CD14-positive monocyte (primary cell): Measurements from ENCODE around the gene BORCS5. TPM values are rescaled to one million over a fixed set of nuclear protein-coding genes. Genes with fewer than 3 reads are reported as not detected.

Source experiments
- DNase-seq, 3 donors: peaks; one replicate each; pipeline ENCODE4 v3.0.0-alpha.2; 2011 to 2022
- H2AFZ ChIP-seq: 2 replicates; pipeline ENCODE4 v1.6.0; 2012; ENCODE audit warnings: mild to moderate bottlenecking, low read depth, low read length, inconsistent platforms; ENCODE audit not compliant: insufficient read depth, poor library complexity, severe bottlenecking
- H3K27ac ChIP-seq, 2 donors: 1 replicate in 1 of 2; 2 replicates in 1 of 2; pipeline ENCODE4 v1.5.1; 2012 to 2013; ENCODE audit warnings: low read length in 2 of 2, control low read depth in 1 of 2, inconsistent platforms in 1 of 2, low read depth in 1 of 2, mild to moderate bottlenecking in 1 of 2
- H3K27me3 ChIP-seq, 2 donors: one replicate each; pipeline versions ENCODE4 v1.6.0 to v1.6.1; 2011 to 2013; ENCODE audit warnings: low read length in 2 of 2; ENCODE audit not compliant: control insufficient read depth in 2 of 2, insufficient read depth in 2 of 2
- H3K36me3 ChIP-seq, 2 donors: replicated peaks in 1 of 2; 1 replicate in 1 of 2; 2 replicates in 1 of 2; pipeline versions ENCODE4 v1.5.1 to v1.6.1; 2012 to 2013; ENCODE audit warnings: low read length in 2 of 2, control low read depth in 1 of 2, inconsistent platforms in 1 of 2, mild to moderate bottlenecking in 1 of 2; ENCODE audit not compliant: insufficient read depth in 2 of 2, control insufficient read depth in 1 of 2
- H3K4me1 ChIP-seq, 2 donors: 1 replicate in 1 of 2; 2 replicates in 1 of 2; pipeline versions ENCODE4 v1.5.1 to v1.6.1; 2012 to 2013; ENCODE audit warnings: low read length in 2 of 2, control low read depth in 1 of 2, inconsistent platforms in 1 of 2, mild to moderate bottlenecking in 1 of 2, moderate library complexity in 1 of 2; ENCODE audit not compliant: insufficient read depth in 2 of 2, control insufficient read depth in 1 of 2
- H3K4me2 ChIP-seq: replicated peaks from 2 replicates; pipeline ENCODE3; 2012; ENCODE audit warnings: low read length, moderate library complexity, mild to moderate bottlenecking; ENCODE audit not compliant: poor library complexity, severe bottlenecking; ENCODE audit errors: extremely low read depth
- H3K4me3 ChIP-seq, 3 experiments: fragments of 200-600 bp in 1 of 3; sonication (generic) in 1 of 3; replicated peaks in 1 of 3; 1 replicate in 2 of 3; 2 replicates in 1 of 3; pipeline ENCODE4 v1.5.1; 2011 to 2013; ENCODE audit warnings: low read length in 3 of 3, mild to moderate bottlenecking in 3 of 3, control low read depth in 2 of 3, low read depth in 2 of 3, inconsistent platforms in 1 of 3, moderate library complexity in 1 of 3
- H3K79me2 ChIP-seq: 2 replicates; pipeline ENCODE4 v1.6.0; 2012; ENCODE audit warnings: mild to moderate bottlenecking, control low read depth, inconsistent platforms, low read length, moderate library complexity; ENCODE audit not compliant: insufficient read depth
- H3K9ac ChIP-seq: 2 replicates; pipeline ENCODE4 v1.6.0; 2017; ENCODE audit warnings: low read length, mild to moderate bottlenecking; ENCODE audit not compliant: insufficient read depth, poor library complexity, severe bottlenecking
- H3K9me3 ChIP-seq, 2 donors: replicated peaks in 1 of 2; 1 replicate in 1 of 2; 2 replicates in 1 of 2; pipeline versions ENCODE4 v1.5.1 to v1.6.1; 2012 to 2013; ENCODE audit warnings: low read length in 2 of 2, control low read depth in 1 of 2; ENCODE audit not compliant: control insufficient read depth in 1 of 2, insufficient read depth in 1 of 2
- H4K20me1 ChIP-seq: 2 replicates; pipeline ENCODE4 v1.6.0; 2012; ENCODE audit warnings: mild to moderate bottlenecking, low read length, control low read depth, moderate library complexity; ENCODE audit not compliant: insufficient read depth
- H3K27ac Mint-ChIP-seq, 7 donors: one replicate each; pipeline ENCODE4 v1.8.0; 2020; ENCODE audit warnings: mild to moderate bottlenecking in 7 of 7, mixed read lengths in 7 of 7, moderate library complexity in 6 of 7, inconsistent platforms in 2 of 7
- H3K27me3 Mint-ChIP-seq, 3 donors: one replicate each; pipeline ENCODE4 v1.8.0; 2021 to 2022; ENCODE audit warnings: low read depth in 3 of 3, mild to moderate bottlenecking in 3 of 3, mixed read lengths in 3 of 3, moderate library complexity in 3 of 3, inconsistent platforms in 1 of 3
- H3K36me3 Mint-ChIP-seq, 2 donors: one replicate each; pipeline ENCODE4 v1.8.0; 2020; ENCODE audit warnings: mixed read lengths in 2 of 2, inconsistent platforms in 1 of 2, mild to moderate bottlenecking in 1 of 2
- H3K4me1 Mint-ChIP-seq: one replicate; pipeline ENCODE4 v1.8.0; 2020; ENCODE audit warnings: mild to moderate bottlenecking, mixed read lengths
- H3K4me3 Mint-ChIP-seq, 2 donors: one replicate each; pipeline ENCODE4 v1.8.0; 2020; ENCODE audit warnings: mild to moderate bottlenecking in 2 of 2, mixed read lengths in 2 of 2, moderate library complexity in 1 of 2
- H3K9me3 Mint-ChIP-seq, 7 donors: one replicate each; pipeline ENCODE4 v1.8.0; 2020 to 2022; ENCODE audit warnings: mixed read lengths in 7 of 7, mild to moderate bottlenecking in 6 of 7, moderate library complexity in 6 of 7, inconsistent platforms in 2 of 7
- CTCF ChIP-seq: fragments of 200-600 bp; IDR thresholded peaks from one replicate; pipeline ENCODE4 v1.8.0; 2022; ENCODE audit warnings: antibody characterized with exemption, mild to moderate bottlenecking
- WGBS: methylation state at CpG from one replicate; pipeline ENCODE4 v1.1.5; 2013; ENCODE audit warnings: missing lambda C conversion rate; ENCODE audit not compliant: insufficient coverage; 5-methylcytosine and 5-hydroxymethylcytosine counted together
- intact Hi-C, 2 donors: fragments of 100-400 bp; cut with micrococcal nuclease; formaldehyde crosslinking; loops; one replicate each; pipeline versions ENCODE4 v1.15.0 to v1.15.1; 2023
- polyA plus RNA-seq, 3 donors: library from polyadenylated mRNA; depleted of rRNA in 1 of 3; unstranded in 2 of 3; stranded (reverse) in 1 of 3; fragments of 300-500 nt in 2 of 3; fragments of >200 nt in 1 of 3; fragmentation: Illumina TruSeq in 2 of 3; gene quantifications; 1 replicate in 2 of 3; 2 replicates in 1 of 3; pipeline ENCODE4 v1.2.3, GENCODE V29; 2012 to 2021

BORCS5 gene
- polyA plus RNA-seq, 3 donors: 8.5 to 15.1 (median 9.6) TPM

GRCh38 chr12:12384571-12385340 lies 27.9 kb downstream of the BORCS5 start:
- intact Hi-C loops: loop anchor here (5.0 to 10.0 kb wide), 2 partner anchors 60 to 178 kb away; partner anchors contain the start of gene DUSP16 (in 1 of the 2)
- Histone ChIP-seq H3K9me3 (no peaks in the 10 kb centered on the region), H3K4me2 (no peak overlapping the region), H3K79me2 (no peaks in the 10 kb centered on the region), H3K36me3 (peaks cover 0 to 5% of the 10 kb centered on the region in 2 donors), H3K4me3 (no peak overlapping the region), H3K27me3 (no peaks in the 10 kb centered on the region), H2AFZ (no peak overlapping the region), H3K9ac (no peak overlapping the region), H3K4me1 (peaks cover 7 to 9% of the 10 kb centered on the region in 2 donors), H3K27ac (no peak overlapping the region), H4K20me1 (no peaks in the 10 kb centered on the region)
- H3K27ac Mint-ChIP-seq: peak overlapping the region in 2 of 7 donors; percentile 37 to 56
- H3K4me3 Mint-ChIP-seq: no peak overlapping the region
- no peak for TF ChIP-seq CTCF
- peaks cover 11% of the 10 kb centered on the region for H3K4me1 Mint-ChIP-seq
- DNase-seq: no peak
- peaks cover 26 to 37% of the 10 kb centered on the region in 2 donors for H3K36me3 Mint-ChIP-seq
- no peaks in the 10 kb centered on the region for H3K9me3 Mint-ChIP-seq
- peaks cover 0 to 2% (median 1%) of the 10 kb centered on the region in 3 donors for H3K27me3 Mint-ChIP-seq
- WGBS: 88% methylated on average over 1 of the region's 7 CpGs

- Histone ChIP-seq H3K79me2 (no peaks in the 10 kb centered on the region), H3K4me1 (no peaks in the 10 kb centered on the region), H3K27ac (no peak overlapping the region), H3K9me3 (no peaks in the 10 kb centered on the region), H3K36me3 (peaks cover 0 to 5% of the 10 kb centered on the region in 2 donors), H3K9ac (no peak overlapping the region), H2AFZ (no peak overlapping the region), H3K4me3 (no peak overlapping the region), H3K27me3 (no peaks in the 10 kb centered on the region), H4K20me1 (no peaks in the 10 kb centered on the region), H3K4me2 (no peak overlapping the region)
- no peak overlapping the region for H3K4me3 Mint-ChIP-seq
- DNase-seq: no peak
- peaks cover 4% of the 10 kb centered on the region for H3K4me1 Mint-ChIP-seq
- H3K36me3 Mint-ChIP-seq: peaks cover 30 to 40% of the 10 kb centered on the region in 2 donors
- no peaks in the 10 kb centered on the region for H3K27me3 Mint-ChIP-seq
- intact Hi-C loops: loop anchor here in 1 of 2 donors (10.0 kb wide), 1 partner anchor 57 kb away; no protein-coding TSS in a partner anchor
- H3K9me3 Mint-ChIP-seq: no peaks in the 10 kb centered on the region
- H3K27ac Mint-ChIP-seq: peak overlapping the region in 1 of 7 donors; percentile 3
- no peak for TF ChIP-seq CTCF
- WGBS: 100% methylated on average over 1 of the region's 3 CpGs
Measured at GRCh38 chr12:12387501-12387900, 30.6 kb downstream of the BORCS5 start.
